Fibroblast of skin of right biceps (primary cell): ENCODE data around the gene IFT43.
A peak's percentile ranks its signal among the peaks of the same experiment; 100 is the strongest.

Experiments used
- DNase-seq: peaks from one replicate; pipeline ENCODE4 v3.0.0-alpha.2; 2013

IFT43 gene

DNA sequence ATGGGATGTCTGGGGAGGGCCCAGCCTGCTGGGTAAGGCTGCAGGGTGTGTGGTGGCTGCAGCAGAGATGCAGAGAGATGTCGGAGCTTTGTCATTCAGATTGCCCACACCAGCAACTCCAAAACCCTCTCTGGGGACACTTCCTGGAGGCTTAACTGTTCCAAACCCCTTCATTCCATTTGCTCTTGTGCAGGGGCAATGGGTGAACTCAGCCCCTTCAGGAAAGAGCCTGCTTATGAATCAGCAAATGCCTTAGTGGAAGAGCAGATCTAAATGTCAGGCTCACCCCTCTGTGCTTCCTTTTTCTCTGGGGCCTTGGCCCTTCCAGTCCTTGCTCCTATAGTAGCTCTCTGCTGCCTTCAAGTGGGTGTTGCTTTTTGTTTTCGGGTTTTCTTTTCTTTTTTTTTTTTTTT is 129.5 kb downstream of the IFT43 start:
- DNase-seq, result no peak

- DNase-seq, result no peak
Observed at GRCh38 chr14:76117789-76118484, 132.4 kb downstream of the IFT43 start.

DNA sequence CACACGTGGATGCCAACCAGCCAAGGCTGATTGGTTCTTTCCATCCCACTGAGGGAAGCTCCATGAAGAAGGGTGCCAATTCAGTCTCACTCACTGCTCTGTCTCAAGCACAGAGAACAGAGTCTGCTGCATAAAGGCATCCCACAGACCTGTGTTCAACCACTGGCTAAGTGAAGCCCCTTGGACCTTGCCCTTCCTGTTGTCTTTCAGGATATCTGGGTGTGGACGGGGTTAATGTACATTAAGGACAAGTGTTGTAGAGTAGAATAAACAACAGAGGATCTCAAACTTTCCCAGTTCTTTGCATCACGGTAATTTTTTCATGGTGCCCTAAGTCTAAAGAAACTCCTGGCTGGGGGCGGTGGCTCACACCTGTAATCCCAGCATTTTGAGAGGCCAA is 133.0 kb downstream of the IFT43 start:
- no peak for DNase-seq

- no peak for DNase-seq
Observed at GRCh38 chr14:76121089-76121748, 135.7 kb downstream of the IFT43 start.

- DNase-seq, result no peak
Observed at GRCh38 chr14:76123426-76124225, 138.1 kb downstream of the IFT43 start.

DNA sequence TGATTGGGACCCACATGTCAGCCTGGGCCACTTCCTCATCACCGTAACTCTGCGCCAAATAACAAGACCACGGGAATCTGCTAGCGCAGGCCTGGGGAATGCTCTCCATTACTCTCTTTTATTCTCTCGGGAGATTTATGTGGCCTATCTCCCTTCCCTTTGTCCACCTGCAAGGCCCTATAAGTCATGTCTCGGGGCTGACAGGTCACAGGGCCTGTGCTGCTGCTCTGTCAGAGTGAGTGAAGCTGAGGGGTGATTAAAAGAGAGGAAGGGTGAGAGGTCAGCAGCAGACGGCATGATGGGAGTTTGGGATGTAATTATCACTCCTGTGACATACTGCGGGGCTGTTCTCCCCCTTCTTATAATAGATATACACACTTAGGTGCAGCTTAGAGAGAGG is 139.9 kb downstream of the IFT43 start:
- DNase-seq, result no peak

DNA sequence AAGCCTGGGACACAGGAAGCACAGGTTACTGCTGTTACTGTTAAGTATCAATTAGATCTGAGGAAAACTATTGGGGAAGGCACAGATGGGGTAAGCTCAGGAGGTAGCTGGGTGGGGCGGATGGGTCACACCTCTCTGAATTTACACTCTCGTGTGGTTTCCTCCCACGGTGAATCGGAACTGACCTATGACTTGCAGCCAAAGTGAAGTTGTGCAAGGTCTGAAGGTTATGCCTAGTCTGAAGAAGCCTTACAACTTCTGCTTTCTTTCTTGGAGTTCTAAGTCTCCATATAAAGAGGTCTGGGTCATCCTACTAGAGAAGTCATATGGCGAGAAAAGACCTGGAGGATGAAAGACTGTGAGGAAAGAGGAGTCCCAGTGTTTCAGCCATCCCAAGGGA is 140.5 kb downstream of the IFT43 start:
- no peak for DNase-seq

DNA sequence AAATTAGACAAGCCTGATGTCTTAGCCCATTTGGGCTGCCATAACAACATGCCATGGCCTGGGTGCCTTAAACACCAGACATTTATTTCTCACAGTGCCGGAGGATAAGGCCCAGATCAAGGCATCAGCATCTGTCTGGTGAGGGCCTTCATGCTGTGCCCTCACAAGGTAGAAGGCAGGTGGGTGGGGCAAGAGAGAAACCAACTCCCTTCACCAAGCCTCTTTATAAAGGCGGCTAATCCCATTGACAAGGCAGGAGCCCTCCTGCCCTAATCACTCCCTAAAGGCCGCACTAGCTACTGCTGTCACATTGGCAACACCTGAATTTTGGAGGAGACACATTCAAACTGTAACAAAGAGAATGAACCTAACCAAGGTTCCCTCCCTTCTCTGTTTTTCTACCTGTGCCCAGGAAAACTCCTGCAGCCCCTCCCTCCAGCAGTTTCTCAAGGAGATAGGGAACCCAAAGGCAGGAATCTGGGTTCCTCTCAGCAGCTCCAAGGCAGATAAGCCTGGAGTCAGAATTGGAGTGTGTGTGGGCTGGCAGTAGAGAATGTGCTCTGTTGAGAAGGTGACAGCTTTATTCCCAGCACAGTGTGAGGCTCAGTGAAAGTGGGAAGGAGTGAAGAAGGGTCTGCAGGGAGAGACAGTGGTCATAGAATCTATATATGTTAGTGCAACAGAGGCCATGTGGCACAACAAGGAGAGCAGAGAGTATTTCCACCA is 144.5 kb downstream of the IFT43 start:
- DNase-seq, result no peak

- DNase-seq, result no peak
Observed at GRCh38 chr14:76131071-76131965, 145.8 kb downstream of the IFT43 start.

GRCh38 chr14:76133103-76133502 is 147.5 kb downstream of the IFT43 start:
- peak; percentile 22 for DNase-seq
